GM21529 (cell line): Measurements from ENCODE around the gene LCN2.

Source experiments
- ATAC-seq: cut with Tn5 transposase; IDR thresholded peaks from one replicate; pipeline ENCODE4 v1.9.1; 2021; ENCODE audit not compliant: unreplicated experiment

LCN2 gene

DNA sequence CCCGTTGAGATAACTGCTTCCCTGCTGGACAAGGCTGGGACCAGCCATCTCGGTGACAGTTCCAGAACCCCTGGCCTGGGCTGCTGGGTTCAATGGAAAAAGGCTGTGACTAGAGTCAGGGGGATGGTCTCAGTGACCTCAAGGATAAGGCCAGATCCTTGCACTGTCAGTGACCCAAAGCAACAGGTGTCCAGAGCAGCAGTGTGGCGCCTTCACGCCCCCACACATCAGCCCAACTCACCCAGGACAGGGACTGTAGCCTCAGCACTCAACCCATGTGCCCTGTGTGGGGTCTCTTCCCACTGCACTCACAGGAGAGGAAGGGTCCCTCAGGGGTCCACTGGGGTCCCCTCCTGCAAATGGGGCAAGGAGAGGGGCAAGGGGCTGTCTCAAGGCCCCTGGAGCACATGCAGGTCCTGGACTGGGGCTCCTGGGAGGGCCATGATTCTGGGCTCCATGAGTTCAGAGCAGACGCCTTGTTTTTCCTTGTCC, 698 bp upstream of the LCN2 start:
- ATAC-seq = no peak

DNA sequence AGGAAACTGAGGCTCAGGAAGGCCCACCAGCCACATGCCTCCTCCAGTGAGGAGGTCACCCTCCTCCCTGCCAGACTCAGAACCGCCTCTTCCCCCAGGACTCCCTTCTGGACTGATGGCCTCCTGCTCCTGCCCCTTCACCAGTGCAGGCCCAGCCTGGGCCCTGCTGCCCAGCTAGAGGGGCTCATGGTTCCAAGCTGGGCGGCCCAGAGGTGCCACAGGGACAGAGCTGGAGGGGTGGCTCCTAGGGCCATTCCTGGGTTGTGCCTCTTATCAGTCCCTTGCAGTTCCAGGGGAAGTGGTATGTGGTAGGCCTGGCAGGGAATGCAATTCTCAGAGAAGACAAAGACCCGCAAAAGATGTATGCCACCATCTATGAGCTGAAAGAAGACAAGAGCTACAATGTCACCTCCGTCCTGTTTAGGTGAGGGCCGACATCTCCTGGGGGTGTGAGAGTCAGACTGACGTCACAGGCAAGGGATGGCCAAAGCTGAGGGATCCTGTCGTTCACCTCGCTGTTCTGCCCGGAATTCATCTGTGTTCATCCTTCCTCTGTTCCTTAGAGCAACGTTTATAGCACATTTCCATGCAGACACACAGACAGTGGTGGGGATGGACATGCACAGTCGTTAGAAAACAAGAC, 819 bp downstream of the LCN2 start:
- no peak for ATAC-seq

DNA sequence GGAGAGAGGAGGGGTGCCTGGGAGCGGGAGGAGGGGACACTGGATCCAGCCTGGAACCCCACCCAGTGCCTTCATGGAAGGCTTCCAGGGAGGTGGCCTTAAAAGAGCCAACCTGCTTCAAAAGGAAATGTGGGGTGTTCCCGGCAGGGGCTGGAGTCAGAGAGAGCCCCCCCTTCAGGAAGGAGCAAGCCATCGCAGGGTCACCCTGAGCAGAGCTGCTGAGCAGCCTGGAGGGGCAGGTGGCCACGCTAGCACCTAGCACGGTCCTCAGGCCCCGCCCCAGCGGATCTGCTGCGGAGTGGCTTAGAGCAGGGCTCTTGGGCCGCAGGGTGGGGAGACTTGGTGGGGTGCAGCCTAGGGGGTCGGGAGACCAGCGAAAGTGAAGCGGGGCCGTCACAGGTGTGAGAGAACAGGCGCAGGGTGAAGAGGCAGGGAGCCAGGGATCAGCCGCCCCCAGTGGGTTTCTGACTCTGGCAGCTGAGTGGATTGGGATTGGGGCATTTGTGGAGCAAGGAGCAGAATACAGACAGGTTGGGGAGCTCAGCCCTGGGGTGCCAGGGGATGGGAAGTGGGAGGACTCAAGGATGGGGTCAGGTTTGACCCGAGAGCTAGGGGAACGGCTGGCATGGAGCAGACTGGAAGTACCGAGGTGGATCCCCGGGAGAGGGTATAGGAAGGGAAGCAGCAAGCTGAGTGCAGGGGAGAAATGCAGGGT, 1.5 kb downstream of the LCN2 start:
- no peak for ATAC-seq

DNA sequence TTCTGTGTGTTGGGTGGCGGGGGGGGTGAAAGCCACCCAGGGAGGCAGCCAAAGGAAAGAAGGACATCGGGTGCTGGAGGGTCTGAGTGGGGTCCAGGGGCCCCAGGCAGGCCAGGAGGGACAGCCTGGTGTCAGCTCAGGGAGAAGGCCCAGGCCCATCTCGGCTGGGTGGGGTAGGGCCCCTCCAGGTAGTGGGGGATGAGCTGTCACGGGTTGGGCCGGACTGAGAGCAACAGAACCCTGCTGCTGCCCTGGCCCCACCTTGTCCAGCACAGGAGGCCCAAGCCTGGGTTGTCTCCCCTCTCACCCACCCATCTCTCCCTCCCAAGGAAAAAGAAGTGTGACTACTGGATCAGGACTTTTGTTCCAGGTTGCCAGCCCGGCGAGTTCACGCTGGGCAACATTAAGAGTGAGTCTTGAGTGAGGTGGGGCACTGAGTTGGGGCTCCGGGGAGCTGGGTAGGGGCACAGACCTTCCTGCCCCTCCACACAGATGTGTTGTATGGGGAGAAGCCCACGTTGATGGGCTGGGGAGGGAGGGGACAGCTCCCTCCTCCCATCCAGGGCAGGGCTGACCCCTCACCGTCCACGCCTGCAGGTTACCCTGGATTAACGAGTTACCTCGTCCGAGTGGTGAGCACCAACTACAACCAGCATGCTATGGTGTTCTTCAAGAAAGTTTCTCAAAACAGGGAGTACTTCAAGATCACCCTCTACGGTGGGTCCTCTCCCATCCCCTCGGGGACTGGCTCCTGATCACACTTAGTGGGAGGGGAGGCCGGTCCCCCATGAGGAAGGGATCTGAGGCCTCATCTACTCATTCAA, 2.3 kb downstream of the LCN2 start:
- no peak for ATAC-seq

DNA sequence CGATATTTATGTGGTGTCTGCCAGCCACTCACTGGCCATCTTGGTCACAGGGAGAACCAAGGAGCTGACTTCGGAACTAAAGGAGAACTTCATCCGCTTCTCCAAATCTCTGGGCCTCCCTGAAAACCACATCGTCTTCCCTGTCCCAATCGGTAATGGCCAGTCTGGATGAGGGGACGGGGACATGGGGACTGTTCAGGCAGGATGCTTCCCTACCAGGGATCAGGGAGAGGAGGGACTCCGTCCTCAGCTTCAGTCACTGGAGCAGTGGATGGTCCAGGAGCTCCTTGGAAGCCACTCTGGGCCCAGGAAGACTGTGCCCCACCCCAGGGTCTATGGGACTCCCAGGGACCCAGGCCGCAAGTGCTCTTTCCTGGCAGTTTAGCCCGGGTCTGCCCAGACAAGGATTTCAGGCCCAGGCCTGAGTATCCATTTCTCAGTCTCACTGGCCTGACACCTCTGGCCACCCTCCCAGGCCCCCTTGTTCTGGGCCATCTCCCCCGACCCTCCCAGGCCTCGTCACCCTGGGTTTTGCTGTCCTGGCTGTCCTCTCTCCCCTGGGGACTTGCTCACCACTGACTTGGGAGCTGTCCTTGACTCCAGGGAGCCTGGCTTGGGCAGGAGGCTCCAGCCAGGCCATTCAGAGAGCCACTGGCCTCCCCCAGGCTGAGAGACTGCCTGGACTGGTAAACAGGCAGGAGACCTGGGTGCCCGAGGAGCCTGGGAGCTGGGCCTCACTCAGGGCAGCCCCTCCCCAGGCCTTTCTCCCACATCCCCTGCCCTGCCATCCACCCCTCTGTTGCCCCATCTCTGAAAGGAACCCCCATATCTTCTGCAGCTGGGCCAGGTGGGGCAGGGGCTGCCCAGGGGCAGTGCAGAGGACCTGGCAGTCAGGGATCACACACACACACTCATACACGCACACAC, 3.1 kb downstream of the LCN2 start:
- ATAC-seq = no peak

GRCh38 chr9:128153060-128153946, 4.0 kb downstream of the LCN2 start:
- ATAC-seq = no peak

GRCh38 chr9:128153947-128154695, 4.9 kb downstream of the LCN2 start:
- no peak for ATAC-seq

- ATAC-seq = no peak
Observed at GRCh38 chr9:128155736-128156500, 6.7 kb downstream of the LCN2 start.

DNA sequence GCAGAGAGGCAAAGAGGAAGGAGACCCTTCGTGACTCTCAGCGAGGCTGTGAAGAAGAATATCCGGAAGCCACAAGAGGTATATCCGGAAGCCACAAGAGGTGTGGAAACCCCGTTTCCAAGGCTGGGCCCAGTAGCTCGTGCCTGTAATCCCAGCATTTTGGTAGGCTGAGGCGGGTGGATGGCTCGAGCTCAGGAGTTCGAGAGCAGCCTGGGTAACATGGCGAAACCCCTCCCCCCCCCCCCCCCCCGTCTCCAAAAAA, 10.2 kb downstream of the LCN2 start:
- ATAC-seq = peak; percentile 5

DNA sequence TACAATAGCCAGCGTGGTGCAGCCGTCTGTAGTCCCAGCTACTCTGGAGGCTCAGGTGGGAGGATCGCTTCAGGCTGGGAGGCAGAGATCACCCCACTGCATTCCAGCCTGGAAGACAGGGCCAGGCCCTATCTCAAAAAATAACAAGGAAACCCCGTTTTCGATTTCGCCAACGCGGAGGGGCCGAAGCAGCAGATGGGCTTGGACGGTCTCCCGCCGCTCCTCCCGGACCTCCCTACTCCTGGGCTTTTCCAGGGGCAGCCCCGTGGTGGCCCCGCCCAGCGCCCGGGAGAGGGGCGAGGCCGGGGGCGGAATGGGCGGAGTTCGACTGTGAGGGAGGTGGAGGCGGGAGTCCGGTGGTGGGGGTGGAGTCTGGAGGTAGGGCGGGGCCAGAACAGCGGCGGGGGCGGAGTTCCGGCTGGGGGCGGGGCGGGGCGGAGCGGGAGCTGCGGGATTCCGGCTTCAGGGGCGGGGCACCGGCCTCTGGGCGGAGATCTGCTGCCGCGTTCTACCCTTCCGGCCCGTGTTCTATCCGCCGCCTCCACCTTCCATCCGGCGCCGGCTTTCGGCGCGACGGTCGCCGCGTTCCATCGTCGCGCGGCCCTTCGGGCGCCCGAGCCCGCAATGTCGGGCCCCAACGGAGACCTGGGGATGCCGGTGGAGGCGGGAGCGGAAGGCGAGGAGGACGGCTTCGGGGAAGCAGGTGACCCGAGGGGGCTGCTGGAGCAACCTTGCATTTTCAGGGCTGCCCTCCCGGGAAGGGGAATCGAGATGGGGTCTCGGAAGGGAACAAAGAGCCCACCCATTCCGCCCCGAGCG, 10.7 kb downstream of the LCN2 start, which contains the start of gene BBLN:
BBLN (plus strand) TSS at position 482 of the 819 bp plus-strand sequence; CDS start at position 625, 143 bp downstream.
- peak; percentile 73 for ATAC-seq

GRCh38 chr9:128160603-128160987, 11.3 kb downstream of the LCN2 start:
- peak; percentile 17 for ATAC-seq

DNA sequence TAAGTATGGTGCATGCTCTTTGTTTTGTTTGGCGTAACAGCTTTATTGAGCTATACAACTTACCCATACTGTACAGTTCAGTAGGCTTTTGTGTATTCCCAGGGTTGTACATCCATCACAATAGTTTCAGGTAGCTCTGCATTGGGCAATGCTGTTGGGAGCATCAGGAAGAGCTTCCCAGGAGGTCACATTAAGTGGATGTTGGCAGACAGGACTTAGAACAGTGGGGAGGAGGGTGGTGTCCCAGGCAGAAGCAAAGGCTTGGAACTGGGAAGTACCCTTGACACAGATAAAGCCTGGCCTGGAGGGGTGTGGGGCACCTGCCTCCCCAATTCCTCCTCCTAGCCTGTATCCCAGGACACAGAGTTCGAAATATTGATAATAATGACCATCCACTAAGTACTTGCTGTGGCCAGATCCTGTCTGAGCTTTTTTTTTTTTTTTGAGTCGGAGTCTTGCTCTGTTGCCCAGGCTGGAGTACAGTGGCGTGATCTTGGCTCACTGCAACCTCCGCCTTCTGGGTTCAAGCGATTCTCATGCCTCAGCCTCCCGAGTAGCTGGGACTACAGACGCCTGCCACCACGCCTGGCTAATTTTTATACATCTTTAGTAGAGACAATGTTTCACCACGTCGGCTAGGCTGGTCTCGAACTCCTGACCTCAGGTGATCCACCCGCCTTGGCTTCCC, 12.1 kb downstream of the LCN2 start:
- no peak for ATAC-seq

DNA sequence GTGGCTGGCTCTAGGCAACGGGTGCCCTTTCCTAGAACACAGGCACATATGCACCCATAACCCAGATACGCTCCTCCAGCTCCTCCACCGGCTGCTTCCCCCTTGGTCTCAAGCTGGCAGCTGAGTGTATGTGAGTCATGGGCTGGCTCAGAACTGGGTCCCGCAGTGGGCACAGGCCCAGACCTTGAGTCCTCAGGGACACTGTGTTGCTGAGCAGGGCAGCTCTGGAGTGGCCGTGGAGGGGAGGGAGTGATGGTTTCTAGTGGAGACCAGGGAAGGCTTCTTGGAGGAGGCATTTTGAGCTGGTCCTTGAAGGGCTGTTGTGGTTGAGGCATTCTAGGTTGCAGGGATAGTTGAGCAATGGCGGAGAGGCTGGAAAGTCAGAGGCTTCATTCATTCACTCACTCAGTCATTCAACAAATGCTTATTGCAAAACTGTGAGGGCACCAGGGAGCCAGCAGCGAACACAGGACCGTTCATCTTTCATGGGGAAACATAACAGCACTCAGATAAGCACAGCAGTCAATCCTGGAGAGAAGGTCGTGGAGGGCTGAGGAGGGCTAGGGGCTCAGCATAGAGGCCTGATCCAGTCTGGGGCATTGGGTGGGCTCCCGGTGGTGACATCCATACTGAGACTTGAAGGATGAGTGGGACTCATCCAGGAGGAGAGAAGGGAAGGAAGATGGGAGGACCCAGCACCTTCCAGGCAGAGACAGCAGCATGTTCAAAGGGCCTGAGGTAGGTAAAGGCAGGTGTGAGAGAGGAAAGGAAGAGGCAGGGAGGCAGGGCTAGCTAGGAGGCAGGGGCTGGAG, 13.2 kb downstream of the LCN2 start:
- ATAC-seq = no peak

DNA sequence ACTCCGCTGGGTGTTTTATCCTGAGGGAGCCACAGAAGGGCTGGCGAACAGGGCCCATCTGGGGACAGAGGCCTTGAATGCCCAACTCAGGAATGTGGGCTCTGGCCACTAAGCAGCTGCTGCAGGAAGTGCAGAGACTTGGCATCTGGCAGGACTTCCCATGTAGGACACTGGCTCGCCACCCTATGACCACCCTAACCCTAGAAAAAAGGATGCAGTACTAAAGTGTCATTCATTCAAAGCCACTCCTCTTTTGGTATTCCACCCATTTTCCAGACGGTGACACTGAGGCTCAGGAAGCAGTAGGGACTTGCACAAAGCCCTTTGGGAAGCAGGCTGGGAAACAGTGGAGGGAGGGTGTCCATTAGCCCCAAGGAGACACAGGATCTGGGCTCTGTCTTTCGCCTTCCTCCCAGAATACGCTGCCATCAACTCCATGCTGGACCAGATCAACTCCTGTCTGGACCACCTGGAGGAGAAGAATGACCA, 13.8 kb downstream of the LCN2 start:
- ATAC-seq = no peak

- no peak for ATAC-seq
Observed at GRCh38 chr9:128163523-128164306, 14.5 kb downstream of the LCN2 start.
